ENCODE data around the gene ZNHIT6.
A peak's percentile ranks its signal among the peaks of the same experiment; 100 is the strongest.
"Not testable (repeated sequence)": the region's sequence is repeated elsewhere in the genome, so short reads cannot be mapped to it uniquely, and the experiment has no call there.

Gene ZNHIT6, protein sequence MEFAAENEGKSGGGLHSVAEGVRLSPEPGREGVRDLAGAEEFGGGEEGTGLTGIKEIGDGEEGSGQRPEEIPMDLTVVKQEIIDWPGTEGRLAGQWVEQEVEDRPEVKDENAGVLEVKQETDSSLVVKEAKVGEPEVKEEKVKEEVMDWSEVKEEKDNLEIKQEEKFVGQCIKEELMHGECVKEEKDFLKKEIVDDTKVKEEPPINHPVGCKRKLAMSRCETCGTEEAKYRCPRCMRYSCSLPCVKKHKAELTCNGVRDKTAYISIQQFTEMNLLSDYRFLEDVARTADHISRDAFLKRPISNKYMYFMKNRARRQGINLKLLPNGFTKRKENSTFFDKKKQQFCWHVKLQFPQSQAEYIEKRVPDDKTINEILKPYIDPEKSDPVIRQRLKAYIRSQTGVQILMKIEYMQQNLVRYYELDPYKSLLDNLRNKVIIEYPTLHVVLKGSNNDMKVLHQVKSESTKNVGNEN

DNA sequence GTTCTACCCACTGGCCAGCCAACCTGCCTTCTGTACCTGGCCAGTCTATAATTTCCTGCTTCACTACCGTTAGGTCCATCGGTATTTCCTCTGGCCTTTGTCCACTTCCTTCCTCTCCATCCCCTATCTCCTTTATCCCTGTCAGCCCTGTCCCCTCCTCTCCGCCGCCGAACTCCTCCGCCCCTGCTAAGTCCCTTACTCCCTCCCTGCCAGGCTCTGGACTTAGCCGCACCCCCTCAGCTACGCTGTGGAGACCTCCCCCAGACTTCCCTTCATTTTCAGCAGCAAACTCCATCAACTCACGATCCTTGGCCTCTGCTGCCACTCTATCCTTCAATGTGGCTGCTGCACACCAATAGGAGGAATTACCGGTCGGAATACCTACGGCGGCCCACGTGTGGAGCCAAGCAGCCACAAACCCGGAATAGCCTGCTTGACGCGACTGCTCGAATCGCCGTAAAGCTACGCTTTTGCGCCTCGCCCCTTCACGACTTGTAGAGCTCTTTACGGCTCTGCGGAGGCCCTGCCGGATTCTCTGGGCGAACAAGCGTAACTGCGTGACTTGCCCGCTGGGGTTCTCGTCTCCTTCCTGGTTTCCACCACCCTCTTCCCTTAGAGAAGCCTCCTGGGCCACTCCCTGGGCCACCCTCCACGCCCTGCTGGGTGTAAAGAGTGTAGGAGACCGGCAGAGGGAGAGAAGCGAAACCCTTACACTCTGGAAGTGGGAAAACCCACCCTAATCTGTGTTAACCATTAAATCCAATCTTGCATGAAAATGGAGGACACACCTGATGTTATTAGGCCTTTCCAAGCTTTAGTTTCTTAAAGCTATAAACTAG is at the start of gene ZNHIT6:
TSS of gene ZNHIT6 (minus strand) at position 444 of the 839 bp plus-strand sequence. CDS start at position 295, 149 bp downstream.
- DNase-seq (ENCODE audit: low read depth in 2 of 2), result peak; percentile 55 to 74

DNA sequence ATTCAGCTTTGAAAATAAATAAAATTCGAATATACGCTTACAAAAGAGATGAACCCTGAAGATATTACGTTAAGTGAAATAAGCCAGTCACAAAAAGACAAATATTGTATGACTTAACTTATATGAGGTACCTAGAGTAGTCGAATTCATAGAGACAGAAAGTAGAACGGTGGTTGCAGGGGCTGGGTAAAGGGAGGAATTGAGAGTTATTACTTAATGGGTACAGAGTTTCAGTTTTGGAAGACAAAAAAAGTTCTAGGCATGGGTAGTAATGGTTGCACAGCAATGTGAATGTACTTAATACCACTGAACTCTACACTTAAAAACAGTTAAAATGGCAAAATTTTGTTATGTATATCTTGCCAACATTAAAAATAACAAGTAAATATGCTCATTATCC is 48.6 kb upstream of the ZNHIT6 start:
- no peak for DNase-seq (ENCODE audit: low read depth in 2 of 2)

DNA sequence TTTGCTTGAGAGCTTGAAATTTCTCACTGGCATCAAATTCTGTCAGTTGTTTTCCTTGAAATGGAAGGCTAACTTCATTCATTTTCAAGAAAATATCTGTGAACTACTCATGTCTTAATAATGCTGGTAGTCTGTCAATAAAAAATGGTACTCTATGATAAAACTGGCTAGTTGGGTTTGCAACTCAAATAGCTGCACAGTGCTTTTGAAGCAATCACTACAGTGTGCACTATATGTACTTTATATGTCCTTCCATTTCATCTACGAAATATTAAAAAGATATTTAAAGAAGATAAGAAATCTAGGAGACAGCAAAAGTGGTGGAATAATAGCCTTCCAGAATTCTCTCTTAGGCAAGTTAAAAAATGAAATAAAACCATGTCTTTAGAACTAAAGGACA is 39.9 kb upstream of the ZNHIT6 start:
- DNase-seq (ENCODE audit: low read depth in 2 of 2), result no peak

DNA sequence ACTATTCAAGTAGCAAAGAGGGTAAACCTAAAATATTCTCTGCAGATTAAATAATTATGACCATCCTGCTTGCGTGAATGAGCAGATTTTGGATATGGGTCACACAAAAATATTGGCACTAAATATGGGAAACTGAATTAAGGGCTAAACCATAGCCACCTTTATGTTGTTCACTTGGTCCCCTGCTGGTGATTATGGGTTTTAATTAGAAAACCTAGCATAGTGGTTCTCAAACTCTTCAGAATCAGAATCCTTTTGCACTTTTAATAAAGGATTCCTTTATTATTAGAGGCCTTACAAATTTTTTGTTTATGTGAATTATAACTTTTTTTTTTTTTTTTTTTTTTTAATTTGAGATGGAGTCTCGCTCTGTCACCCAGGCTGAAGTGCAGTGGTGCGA is 38.5 kb upstream of the ZNHIT6 start:
- DNase-seq (ENCODE audit: low read depth in 2 of 2), result no peak

DNA sequence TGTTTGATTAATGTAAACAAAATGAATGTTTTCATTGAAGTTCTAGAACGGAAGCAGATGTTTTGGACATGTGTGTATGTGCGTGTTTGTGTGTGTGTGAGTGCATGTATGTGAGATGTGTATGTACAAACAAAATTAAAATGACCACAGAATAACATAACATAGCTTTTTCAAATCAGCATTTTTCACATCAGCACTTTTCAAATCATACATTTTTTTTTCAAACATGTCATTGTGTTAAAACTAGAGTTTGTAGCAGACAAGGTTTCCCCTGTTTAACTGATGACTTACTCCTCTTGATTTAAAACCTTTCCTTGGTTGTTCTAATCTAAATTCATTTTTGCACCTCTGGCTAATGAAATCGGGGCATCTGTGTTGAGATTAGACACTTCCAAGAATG is 35.6 kb upstream of the ZNHIT6 start:
- no peak for DNase-seq (ENCODE audit: low read depth in 2 of 2)

DNA sequence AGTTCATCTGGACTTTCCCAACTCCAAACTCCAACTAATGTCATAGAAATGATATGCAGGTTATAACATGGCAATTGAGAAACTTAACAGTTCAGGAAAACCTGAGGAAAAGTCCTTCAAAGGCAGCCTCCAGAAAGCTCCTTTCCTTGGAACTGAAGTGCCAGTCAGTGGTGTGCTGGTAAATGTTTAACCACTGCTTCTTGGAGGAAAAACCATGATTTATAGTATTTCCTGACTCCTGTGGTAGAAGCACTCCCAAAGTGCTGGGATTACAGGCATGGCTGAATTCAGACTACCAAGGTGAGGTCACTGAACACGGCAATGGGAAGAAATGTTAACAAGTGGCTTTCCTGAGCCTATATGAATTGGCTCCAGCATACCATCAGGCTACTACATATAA is 26.7 kb upstream of the ZNHIT6 start:
- DNase-seq (ENCODE audit: low read depth in 2 of 2), result no peak

DNA sequence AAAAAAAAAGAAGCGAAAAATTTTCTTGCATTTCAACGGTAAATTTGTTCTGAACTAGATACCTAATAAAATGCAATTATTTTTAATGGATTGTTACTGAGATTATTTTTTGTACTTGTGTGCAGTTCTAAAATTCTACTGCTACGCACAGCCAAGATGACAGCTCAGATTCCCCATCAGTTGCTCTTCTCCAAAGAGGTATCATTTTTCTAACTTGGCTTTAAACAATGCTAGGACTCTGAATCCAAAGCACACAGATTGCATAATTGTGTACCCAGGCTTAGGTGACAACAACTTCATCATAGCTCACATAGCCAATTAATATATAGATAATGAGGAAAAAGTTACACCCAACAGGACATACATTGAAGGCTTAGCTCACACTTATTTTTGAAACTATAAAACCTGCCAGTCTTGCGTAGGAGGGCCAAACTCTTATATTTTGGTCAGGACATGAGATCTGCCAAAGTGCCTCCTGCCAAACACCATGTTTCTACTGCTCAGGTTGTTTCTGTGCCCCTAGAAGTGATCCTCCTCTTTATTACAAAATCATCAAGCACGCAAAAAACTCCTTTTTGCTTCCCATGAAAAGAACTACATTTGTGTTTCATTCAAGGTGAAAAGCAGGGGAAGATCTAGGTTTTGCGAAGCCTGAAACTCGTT is 10.6 kb upstream of the ZNHIT6 start:
- no peak for DNase-seq (ENCODE audit: low read depth in 2 of 2)

DNA sequence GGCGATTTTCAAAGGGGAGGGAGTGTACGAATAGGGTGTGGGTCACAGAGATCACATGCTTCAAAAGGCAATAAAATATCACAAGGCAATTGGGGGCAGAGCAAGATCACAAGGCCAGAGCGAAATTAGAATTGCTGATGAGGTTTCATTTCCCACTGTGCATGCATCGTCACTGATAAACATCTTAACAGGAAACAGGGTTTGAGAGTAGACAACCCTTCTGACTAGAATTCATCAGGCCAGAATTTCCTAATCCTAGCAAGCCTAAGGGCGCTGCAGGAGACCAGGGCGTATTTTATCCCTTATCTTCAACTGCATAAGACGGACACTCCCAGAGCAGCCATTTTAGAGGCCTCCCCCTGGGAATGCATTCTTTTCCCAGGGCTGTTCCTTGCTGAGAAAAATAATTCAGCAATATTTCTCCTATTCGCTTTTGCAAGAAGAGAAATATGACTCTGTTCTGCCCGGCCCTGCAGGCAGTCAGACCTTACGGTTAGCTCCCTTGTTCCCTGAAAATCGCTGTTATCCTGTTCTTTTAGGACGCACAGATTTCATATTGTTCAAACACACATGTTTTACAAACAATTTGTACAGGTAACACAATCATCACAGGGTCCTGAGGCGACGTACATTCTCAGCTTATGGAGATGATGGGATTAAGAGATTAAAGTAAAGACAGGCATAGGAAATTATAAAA is 6.3 kb upstream of the ZNHIT6 start:
- DNase-seq (ENCODE audit: low read depth in 2 of 2), result not testable (repeated sequence)

DNA sequence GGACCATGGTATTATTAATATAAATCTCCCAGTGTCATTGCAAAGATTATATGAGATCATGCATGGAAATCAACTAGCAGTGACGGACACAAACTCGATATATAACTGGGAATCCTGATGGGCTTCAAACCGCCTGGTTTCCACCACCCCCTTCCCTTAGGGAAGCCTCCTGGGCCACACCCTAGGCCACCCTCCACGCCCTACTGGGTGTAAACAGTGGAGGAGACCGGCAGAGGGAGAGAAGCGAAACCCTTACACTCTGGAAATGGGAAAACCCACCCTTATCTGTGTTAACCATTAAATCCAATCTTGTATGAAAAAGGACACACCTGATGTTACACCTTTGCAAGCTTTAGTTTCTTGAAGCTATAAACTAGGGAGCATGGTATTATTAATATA is 595 bp upstream of the ZNHIT6 start:
- DNase-seq (ENCODE audit: low read depth in 2 of 2), result no peak

DNA sequence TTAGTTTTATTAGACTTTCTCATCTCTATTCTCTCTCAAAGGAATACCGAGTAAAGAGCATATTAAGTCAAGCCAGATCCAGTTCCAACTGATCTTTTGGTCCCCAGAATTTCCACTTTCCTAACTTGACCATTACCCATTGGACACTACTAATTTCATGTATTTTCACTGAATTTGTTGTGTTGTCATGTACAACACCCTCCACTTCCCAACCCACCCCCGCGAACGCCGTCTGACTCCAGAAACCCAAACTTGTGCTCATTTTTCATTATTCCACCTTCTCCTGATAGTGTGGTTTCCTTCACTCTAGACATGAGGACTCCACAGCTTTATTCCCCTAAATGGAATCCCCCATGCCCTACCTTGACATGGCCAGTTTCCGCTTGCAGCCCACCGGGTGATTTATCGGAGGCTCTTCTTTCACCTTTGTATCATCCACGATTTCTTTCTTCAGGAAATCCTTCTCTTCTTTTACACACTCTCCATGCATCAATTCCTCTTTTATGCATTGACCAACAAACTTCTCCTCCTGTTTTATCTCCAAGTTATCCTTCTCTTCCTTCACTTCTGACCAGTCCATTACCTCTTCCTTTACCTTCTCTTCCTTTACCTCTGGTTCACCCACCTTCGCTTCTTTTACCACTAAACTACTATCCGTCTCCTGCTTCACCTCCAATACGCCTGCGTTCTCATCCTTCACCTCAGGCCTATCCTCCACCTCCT is 805 bp downstream of the ZNHIT6 start:
- no peak for DNase-seq (ENCODE audit: low read depth in 2 of 2)

DNA sequence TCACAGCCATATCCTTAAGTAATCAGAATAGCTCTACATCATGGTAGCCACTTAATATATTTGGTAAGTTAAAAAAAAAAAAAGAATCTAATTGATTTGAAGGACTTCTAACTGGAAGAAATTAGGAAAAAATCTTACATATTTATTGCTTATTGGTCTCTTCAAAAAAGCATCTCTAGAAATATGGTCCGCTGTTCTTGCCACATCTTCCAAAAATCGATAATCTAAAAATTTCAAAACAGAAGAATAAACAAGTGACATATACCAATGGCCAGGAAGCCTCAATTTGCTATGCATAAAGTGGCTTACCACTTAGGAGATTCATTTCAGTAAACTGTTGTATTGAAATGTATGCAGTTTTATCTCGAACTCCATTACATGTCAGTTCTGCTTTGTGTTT is 2.3 kb downstream of the ZNHIT6 start:
- DNase-seq (ENCODE audit: low read depth in 2 of 2), result no peak

DNA sequence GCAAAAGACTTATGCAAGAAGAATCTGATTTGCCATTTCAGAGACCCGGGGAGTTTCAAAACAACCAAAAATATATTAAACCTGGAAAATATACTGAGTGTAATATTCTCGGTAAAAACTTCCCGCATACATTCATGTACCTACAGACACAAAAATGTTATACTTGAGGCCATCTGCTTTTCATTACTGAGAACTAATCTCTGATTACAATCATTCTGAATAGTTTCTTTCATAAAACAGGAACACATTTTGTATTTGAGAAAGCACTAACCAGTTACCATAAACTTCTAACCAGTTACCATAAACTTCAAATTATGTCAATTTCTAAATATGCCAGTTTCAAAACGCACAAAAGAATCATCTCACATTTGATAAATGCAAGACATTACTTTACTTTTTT is 7.8 kb downstream of the ZNHIT6 start:
- DNase-seq (ENCODE audit: low read depth in 2 of 2), result no peak

DNA sequence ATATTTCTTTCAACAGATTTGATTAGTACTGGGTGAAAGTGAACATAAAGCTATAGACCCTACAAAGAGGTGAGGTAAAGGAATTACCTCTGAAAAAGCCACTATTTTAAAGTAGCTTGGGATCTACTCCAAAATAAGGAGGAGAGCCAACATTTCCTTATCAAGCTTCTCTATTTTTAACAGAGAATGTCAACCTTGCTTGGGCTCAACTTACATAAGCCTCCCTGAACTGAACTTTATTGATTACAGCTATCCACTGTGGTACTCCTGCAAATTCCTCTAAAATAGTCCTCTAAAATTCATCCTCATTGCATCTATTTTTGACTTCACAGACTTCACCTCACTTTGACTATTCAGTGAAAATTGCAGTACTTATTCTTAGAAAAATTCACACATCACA is 10.3 kb downstream of the ZNHIT6 start:
- DNase-seq (ENCODE audit: low read depth in 2 of 2), result no peak

DNA sequence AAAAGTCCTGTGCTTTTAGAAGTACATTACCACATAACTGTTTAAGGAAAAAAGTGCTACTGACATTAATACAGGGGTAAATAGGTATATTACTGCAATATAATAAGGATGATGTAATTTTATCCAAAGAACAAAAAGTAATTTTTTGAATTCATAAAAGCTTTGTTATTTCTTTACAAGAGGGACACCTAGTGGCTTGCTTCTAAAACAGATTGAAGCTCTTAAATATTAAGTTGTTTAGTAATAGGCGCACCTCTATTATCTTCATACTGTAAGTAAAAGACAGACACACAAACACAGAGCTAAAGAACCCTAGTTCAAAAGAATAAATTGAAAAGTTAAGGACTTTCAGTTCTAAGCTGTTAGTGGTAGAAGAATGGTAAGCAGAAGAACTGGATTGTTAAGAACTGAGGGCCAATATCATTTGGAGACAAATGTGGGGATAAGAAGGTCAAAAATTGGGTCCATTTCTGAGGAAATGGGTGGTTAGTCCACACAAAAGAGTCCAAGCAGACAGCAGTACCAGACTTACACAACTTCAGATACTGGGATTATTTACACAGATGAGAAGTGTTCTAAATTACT is 15.4 kb downstream of the ZNHIT6 start:
- no peak for DNase-seq (ENCODE audit: low read depth in 2 of 2)

DNA sequence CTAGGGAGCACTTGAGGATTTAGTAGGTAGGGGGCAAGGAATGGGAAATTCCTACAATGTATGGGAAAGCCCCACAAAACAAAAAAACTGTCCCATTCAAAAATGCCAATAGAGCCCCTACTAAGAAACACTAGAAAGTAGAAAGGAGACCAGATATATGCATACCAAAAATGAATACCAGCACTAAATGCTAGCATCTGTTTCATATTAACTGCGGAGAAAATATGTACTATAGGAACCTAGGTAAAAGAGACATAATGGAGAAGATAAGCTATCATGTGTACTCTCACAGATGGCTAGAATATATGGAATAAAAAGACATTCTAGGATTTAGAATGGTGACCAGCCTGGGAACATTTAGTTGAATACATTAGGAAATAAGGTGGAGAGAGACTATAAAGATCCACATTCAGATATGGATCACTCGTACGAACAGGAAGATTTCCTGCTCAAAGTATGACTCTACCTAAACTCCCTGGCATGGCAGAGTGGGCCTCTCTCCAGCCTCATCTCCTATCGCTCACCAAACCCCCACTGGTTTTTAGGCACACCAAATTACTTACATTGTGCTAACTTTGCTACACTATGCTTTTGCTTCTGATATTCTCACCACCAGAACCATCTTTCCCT is 18.3 kb downstream of the ZNHIT6 start:
- DNase-seq (ENCODE audit: low read depth in 2 of 2), result no peak

DNA sequence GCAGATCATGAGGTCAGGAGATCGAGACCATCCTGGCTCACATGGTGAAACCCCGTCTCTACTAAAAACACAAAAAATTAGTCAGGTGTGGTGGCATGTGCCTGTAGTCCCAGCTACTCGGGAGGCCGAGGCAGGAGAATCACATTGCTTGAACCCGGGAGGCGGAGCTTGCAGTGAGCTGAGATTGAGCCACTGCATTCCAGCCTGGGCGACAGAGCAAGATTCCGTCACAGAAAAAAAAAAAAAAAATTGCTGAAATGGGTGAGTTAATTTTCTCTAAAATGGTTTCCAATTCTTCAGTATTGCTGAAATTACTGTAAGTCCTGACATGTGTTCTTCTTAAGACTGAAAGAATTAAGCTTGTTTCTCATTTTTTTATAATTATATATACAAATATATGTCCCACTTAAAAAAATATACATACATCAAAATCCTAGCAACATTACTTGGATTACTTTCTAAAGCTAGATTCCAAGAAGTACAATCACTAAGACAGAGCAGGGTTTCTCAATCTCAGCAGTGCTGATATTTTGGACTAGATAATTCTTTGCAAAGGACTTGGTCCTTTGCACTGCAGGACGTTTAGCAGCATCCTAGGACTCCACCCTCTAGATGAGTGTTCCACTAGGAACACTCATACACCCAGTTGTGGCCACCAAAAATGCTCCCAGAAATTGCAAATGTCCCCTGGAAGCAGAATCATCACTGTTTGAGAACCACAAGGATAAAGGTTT is 24.8 kb downstream of the ZNHIT6 start:
- no peak for DNase-seq (ENCODE audit: low read depth in 2 of 2)

DNA sequence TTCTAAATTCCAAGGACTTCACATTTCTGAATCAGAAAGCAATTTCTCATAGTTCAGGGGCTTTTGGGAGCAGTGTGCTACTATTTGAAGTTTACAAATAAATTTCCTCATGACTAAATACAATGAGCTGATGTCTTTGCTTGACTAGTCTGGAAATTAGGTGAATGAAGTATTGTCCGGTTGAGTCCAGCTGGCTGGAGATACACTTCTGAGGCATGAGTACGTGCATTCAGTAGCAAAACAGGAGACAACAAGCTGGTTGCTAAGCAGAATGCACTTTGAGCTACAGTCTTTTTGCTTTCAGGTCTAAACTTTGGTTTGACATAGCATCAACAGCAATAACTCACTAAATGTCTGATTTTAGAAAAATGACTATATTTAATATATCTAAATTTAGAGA is 27.1 kb downstream of the ZNHIT6 start:
- DNase-seq (ENCODE audit: low read depth in 2 of 2), result no peak

DNA sequence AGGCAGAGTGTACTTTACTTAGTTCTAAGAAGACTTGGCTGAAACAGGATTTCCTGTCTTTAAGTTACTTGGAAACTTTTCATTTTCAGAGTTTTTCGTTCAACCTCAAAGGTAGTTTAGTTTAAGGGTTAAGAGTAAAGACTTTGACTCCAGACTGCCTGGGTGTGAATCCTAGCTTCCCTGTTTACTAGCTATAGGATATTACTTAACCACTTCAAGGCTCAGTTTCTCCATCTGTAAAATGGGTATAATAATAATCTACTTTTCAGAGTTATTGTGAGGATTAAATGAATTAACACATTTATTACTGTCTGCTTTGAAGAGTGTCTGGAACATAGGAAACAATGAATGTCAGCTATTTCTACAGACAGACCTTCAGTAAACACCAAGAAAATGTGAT is 30.0 kb downstream of the ZNHIT6 start:
- no peak for DNase-seq (ENCODE audit: low read depth in 2 of 2)

DNA sequence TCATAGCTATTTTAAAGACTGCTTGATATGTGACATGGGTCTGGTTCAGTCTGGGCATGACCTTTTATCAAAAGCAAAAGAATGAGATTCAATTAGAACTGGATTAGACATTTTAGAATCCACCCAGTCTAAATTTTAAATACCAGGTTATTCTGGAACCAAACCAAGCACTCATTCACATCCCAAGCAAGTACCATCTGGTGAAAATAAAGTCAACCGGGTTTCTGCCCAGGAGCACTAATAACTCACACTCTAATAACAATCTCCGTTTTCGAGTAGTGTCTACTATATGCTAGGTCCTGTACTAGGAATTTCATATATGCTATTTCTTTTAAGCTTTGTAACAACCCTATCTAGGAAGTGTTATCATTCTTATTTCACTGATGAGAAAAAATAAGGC is 30.6 kb downstream of the ZNHIT6 start:
- no peak for DNase-seq (ENCODE audit: low read depth in 2 of 2)

Measured in stimulated activated CD8-positive, alpha-beta memory T cell treated with anti-CD3 and anti-CD28 coated beads, Interleukin-2, amount 100 ng/mL, for 1 hour (primary cell).